AG20443 (cell line): ENCODE results near the gene OR10H3.
"Not testable (repeated sequence)": the region's sequence is repeated elsewhere in the genome, so short reads cannot be mapped to it uniquely, and the experiment has no call there.

Source experiments
- DNase-seq: peaks from one replicate; pipeline ENCODE4 v3.0.0; 2012; ENCODE audit warnings: low spot score, mixed read lengths

OR10H3 gene

GRCh38 chr19:15779756-15780476, 42.1 kb downstream of the OR10H3 start:
- no peak for DNase-seq

- no peak for DNase-seq
Measured at GRCh38 chr19:15780610-15781418, 43.0 kb downstream of the OR10H3 start.

- DNase-seq = no peak
Measured at GRCh38 chr19:15781661-15782060, 43.9 kb downstream of the OR10H3 start.

GRCh38 chr19:15782211-15782610, 44.4 kb downstream of the OR10H3 start:
- no peak for DNase-seq

- not testable (repeated sequence) for DNase-seq
Measured at GRCh38 chr19:15782896-15783295, 45.1 kb downstream of the OR10H3 start.

- no peak for DNase-seq
Measured at GRCh38 chr19:15787611-15788155, 49.9 kb downstream of the OR10H3 start, which contains the start of gene OR10H5. OR10H5 (plus strand) TSS chr19:15787661; CDS start chr19:15794049, 6,388 bp downstream.

- DNase-seq = no peak
Measured at GRCh38 chr19:15788594-15789270, 50.9 kb downstream of the OR10H3 start.

GRCh38 chr19:15790096-15790495, 52.3 kb downstream of the OR10H3 start:
- no peak for DNase-seq
